GM19035 (cell line): ENCODE results near the gene H1-8.
"Not testable (repeated sequence)": the region's sequence is repeated elsewhere in the genome, so short reads cannot be mapped to it uniquely, and the experiment has no call there.

Experiments used
- ATAC-seq: cut with Tn5 transposase; IDR thresholded peaks from one replicate; pipeline ENCODE4 v1.9.1; 2021; ENCODE audit not compliant: unreplicated experiment

H1-8 gene, protein sequence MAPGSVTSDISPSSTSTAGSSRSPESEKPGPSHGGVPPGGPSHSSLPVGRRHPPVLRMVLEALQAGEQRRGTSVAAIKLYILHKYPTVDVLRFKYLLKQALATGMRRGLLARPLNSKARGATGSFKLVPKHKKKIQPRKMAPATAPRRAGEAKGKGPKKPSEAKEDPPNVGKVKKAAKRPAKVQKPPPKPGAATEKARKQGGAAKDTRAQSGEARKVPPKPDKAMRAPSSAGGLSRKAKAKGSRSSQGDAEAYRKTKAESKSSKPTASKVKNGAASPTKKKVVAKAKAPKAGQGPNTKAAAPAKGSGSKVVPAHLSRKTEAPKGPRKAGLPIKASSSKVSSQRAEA

DNA sequence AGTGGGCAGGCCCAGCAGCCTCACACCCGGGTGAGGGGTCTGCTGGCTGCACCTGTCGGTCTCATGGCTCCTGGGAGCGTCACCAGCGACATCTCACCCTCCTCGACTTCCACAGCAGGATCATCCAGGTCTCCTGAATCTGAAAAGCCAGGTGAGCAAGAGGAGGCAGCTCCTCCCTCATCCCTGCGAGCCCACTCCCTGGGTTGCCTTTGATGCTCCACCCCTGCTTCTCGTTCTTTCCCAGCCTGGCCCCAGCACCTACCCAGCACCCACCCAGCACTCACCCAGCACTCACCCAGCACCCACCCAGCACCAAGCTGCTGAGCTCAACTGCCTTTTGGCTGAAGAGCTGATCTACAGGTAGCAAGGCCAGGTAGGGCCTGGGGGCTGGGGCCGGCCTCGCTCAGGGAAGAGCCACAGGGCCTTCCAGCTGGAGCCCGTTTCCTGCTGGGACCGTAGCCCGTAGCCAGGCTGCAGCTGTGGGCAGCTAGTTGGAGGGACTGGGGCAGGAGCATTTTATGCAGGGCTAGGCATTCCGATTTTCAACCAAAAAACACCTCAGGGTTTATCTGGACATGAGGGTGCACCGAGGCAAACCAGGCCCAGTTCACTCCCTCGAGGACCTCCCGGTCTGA is at the start of gene H1-8:
TSS of gene H1-8 (plus strand) at position 20 of the 635 bp plus-strand sequence. CDS start at position 64, 44 bp downstream.
- ATAC-seq = no peak

DNA sequence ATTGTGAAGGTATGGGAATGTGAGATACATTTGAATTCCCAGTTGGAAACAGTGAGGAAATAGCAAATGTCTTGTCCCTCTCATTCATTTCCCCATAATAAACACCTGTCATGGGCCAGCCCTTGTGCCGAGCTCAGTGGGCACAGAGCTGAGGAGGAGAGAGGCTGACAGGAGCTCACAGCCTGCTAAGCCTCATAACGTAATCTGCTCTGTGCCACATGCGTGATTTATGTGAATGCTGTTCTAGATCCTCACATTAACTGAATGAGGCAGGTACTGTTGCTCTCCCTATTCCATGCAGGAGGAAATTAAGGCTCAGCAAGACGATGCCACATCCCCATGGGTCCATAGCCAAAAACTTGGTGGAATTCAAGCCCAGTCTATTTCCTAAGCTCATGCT is 49.8 kb upstream of the H1-8 start:
- no peak for ATAC-seq

- ATAC-seq = not testable (repeated sequence)
Measured at GRCh38 chr3:129494499-129494898, 48.5 kb upstream of the H1-8 start.

GRCh38 chr3:129495006-129495639 is 47.9 kb upstream of the H1-8 start:
- not testable (repeated sequence) for ATAC-seq

DNA sequence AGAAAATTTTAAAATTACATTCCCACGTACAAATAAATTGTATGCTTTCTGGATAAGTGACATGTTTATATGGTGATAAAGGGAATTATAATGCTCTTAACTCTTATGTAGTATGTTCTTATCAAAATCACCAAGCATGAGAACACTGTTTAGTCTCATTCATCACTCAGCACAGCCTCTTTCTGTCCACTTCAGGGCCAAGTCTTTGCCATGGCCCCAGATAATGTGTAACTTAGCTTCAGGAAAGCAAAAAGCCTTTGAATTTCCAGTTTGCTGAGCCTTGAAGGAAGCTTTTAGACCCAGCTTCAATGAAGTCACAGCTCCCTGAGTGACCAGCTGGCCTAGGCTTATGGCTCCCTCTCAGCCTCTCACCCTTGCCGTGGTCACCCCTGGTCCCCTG is 45.1 kb upstream of the H1-8 start:
- not testable (repeated sequence) for ATAC-seq

DNA sequence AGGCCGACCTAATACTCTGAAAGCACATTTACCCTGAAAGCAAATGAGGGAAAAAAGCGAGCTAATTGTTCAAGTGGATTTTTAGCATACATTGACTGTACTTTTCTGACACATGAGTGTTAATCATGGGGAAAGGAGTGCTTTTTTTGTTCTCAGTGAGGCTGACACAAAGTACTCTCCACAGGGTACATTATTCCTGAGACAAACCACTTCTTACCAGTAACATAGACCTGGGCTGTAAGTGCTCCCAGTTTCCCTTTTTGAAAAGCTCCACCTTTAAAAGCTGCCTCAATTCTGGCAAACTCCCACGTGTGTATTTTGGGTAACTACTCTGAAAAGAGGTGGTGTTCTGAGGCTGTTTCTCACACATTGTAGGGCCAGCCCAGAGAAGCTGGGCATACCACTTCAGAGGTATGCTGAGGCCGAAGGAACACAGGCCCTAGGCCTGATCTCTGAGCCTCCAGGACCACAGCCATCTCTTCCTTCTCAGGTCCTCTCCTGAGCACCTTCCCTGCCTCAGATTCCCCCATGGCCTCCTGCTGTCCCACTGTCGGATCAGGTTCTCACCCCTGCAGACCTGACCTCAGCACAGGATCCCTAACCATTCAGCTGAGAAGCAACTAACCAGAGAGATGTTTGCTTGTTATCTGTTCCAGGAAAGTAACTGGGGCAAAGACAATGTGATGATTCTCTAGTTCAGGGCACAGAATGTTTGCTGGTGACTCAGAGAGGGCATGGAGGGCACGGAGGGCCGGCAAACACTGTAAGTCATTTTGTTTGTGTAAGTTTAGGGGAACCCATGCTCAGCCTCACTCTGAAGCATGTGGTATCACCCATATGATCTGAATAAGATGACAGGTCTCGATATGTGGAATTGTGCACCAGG is 44.1 kb upstream of the H1-8 start:
- ATAC-seq = not testable (repeated sequence)

- not testable (repeated sequence) for ATAC-seq
Measured at GRCh38 chr3:129499604-129500333, 43.2 kb upstream of the H1-8 start.

DNA sequence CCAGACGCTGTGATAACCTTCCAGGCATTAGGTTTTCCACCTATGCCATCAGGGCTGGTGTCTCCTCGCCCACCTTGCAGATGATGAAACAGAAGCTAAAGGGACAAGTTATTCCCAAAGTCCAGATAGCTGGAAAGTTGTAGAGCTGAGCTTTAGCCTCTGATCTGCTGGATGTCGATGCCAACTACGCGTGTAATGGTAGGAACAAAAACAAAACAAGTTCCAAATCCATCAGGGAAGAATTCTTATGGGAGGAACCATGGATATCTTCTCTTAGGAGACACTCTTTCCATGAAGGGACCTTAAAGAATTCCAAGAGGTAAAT is 42.7 kb upstream of the H1-8 start:
- ATAC-seq = no peak

DNA sequence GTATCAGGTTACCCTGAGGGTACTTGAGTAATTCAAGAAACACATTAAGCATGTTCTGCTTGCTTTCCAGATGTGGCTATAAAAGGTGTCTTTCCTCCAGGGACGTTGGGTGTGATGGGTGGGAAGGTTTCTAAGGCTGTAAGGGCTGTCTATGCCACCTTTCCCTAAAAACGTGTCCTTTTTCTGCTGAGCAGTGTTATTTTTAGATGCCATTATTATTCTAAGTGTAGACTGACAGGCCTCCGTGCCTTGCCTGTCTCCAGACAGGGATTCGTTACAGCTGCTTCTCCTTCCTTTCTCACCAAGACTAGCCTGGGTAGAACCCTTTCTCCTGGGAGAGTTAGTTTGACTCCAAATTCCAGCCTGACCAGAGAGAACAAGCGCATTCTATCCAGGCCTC is 41.3 kb upstream of the H1-8 start:
- ATAC-seq = no peak

- ATAC-seq = no peak
Measured at GRCh38 chr3:129502641-129503408, 40.1 kb upstream of the H1-8 start.

DNA sequence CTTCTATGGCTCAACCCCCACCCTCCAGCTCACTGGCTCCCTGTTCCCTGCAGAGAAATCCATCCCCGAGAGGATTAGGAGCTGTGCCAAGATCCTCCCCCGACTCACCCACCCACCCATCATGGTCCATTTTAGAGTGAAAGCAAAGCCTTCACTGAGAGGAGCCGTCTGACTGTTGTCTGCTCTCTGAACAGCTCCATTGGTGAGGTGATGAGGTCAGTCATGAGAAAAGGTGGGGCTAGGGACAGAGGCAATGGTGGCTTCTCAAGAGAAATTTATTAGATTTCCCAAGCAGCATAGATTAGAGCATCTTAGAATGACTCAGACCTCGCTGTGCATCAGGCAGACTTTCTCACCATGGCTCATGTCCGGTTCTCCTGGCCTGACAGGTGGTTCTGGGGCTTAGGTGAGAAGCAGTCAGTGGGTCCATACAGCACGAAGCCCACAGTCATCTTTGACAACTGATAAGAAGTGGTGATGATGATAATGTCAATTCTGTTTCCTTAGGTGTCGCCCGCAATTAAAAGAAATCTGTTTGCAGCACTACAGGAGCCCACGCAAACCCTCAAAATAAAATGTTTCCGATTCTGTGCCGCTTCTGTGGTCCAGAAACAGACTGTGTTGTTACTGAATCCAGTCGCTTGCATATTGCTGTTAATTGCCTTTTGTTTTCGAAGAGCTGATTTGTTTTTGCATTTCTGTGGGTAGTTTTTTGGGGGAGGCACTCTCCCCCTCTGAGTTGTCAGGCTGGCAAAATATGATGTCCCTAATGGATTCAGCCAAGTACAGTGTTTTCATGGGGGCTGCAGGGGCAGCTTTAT is 39.3 kb upstream of the H1-8 start:
- ATAC-seq = no peak

DNA sequence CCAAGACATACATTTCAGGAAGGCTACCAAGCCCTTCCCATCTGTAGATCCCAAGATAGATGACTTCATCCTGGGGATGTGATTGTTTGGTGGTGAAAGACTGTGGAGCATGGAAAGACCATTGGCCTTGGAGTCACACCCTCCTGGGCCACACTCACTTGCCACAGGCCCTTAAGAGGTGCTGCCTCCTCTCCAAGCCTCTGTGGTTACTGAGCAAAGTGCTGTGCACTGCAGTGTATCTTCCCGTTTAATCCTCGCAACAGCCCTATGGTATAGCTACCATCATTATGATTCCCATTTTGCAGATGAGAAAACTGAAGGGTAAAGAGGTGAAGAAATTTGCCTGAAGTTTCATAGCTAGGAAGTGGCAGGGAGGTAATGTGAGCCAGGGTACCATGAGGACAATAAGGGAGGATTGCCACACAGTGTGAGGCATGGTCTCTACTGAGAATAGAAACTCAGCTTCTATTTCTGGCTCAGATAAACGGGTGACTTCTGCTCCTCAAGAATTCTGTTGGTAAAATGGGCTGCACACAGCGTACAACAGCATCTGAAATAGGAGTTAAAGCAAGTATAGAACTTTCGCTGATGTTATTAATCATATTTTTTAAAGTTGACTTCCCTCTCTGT is 38.4 kb upstream of the H1-8 start:
- no peak for ATAC-seq

DNA sequence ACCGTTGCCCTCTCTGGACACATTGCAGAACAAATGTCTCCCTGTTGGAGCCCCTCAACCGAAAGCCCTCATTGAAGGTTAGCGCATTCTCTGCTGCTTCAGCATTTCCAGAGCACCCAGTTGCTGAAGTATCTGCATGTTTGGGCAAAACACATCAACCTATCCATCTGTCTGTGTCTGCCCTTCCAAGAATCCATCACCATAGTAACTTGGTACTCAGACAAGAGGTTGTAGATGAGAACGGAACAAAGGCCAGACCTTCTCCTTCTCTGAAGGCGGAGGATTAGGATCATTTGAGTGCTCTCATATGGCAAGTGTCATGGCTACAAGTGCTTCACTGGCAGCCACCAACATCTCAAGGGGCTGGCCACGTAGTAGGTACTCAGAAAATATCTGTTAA is 37.6 kb upstream of the H1-8 start:
- no peak for ATAC-seq

- ATAC-seq = no peak
Measured at GRCh38 chr3:129506231-129506742, 36.7 kb upstream of the H1-8 start.

DNA sequence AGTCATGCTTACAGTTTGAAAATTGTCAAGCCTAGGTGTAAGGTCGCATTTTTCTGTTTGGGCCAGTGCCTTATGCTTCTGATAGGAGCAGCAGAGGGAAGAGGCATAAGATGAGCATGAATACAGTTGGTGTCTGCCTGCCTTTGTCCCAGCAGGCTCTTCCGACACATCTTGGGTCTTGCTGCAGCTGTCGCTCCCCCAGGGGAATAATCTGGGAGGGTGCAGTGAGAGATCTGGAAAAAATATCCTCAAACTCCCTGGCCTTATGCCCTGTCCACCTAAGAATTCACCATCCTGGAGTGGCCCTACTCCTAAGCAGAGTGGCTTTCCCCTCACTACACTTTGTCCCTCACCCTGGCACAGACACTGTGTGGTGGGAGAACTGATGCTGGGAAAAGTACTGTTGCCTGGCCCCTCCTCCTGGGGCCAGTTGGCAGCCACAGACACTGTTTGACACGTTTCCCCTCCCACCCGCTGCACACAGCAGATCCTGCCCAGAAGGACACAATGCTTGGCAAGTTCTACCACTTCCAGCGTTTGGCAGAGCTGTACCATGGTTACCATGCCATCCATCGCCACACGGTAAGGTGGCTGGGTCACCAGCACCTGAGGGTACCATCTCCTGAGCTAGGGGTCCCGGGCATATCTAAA is 35.7 kb upstream of the H1-8 start:
- ATAC-seq = no peak

DNA sequence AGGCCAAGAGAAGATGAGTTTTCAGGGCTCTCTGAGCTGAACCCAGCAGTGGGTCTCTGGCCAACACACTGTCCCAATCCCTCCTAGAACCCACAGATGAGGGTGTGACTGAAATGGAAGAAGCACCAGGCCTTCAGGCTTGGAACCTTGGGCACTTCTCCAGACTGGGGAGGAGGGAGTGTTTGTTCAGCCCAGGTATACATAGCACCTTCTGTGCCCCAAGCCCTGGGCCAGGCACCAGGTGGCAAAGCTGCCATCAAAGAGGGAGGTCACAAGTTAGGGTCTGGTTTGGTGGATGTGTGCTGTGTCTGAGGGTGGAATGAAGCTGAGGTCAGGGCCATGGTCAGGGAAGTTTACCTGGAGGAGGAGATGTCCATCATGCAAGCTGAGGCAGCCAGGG is 30.4 kb upstream of the H1-8 start:
- ATAC-seq = no peak

GRCh38 chr3:129513705-129514104 is 29.3 kb upstream of the H1-8 start:
- ATAC-seq = no peak

DNA sequence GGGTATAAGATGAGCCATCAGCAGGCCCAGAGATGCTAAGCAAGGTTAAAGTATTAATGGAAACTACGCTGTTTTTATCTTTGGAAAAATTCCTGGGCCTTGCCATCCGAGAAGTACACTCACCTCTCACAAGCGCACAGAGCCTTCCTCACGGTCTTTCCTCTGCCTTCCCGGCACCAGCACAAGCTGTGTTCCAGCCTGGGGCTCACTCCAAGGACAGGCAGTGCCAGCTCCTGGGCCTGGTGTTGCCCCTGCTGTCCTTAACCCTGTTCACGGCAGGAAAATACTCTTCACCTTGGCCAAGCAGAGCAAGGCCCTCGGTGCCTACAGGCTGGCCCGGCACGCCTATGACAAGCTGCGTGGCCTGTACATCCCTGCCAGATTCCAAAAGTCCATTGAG is 28.9 kb upstream of the H1-8 start:
- ATAC-seq = no peak
